Lung (tissue), 10 donors: ENCODE data around the gene ANKRD36C. TPM values are rescaled to one million over a fixed set of nuclear protein-coding genes. Genes with fewer than 3 reads are reported as not detected.
"Not testable (repeated sequence)": the region's sequence is repeated elsewhere in the genome, so short reads cannot be mapped to it uniquely, and the experiment has no call there.

Experiments
- ATAC-seq: fragments of 200-7000 bp; cut with Tn5 transposase; one replicate; pipeline ENCODE4 v1.9.1; 2020; ENCODE audit warnings: moderate number of reproducible peaks; ENCODE audit not compliant: insufficient read depth, low FRiP score
- DNase-seq, 3 donors: peaks; one replicate each; pipeline ENCODE4 v3.0.0-alpha.2; 2013 to 2017
- H3K27ac ChIP-seq, 2 donors: one replicate each; pipeline ENCODE4 v1.5.1; 2013; ENCODE audit warnings: mild to moderate bottlenecking in 2 of 2, moderate library complexity in 2 of 2, control low read depth in 1 of 2, inconsistent platforms in 1 of 2, low read depth in 1 of 2, low read length in 1 of 2
- H3K27me3 ChIP-seq, 3 donors: one replicate each; pipeline ENCODE4 v1.5.1; 2013; ENCODE audit warnings: low read length in 2 of 3; ENCODE audit not compliant: control insufficient read depth in 3 of 3, insufficient read depth in 3 of 3
- H3K36me3 ChIP-seq, 4 donors: one replicate each; pipeline ENCODE4 v1.5.1; 2013; ENCODE audit warnings: low read length in 4 of 4, mild to moderate bottlenecking in 1 of 4, moderate library complexity in 1 of 4; ENCODE audit not compliant: control insufficient read depth in 4 of 4, insufficient read depth in 4 of 4
- H3K4me1 ChIP-seq, 5 donors: one replicate each; pipeline ENCODE4 v1.5.1; 2013; ENCODE audit warnings: low read length in 5 of 5, mild to moderate bottlenecking in 2 of 5, moderate library complexity in 1 of 5; ENCODE audit not compliant: control insufficient read depth in 5 of 5, insufficient read depth in 5 of 5
- H3K4me3 ChIP-seq: one replicate; pipeline ENCODE4 v1.5.1; 2013; ENCODE audit warnings: mild to moderate bottlenecking, control low read depth, moderate library complexity
- H3K9ac ChIP-seq, 2 donors: one replicate each; pipeline ENCODE4 v1.5.1; 2013; ENCODE audit warnings: low read length in 2 of 2, control low read depth in 1 of 2; ENCODE audit not compliant: insufficient read depth in 1 of 2
- H3K9me3 ChIP-seq, 4 donors: one replicate each; pipeline ENCODE4 v1.5.1; 2013; ENCODE audit warnings: low read length in 3 of 4, mild to moderate bottlenecking in 1 of 4, moderate library complexity in 1 of 4; ENCODE audit not compliant: control insufficient read depth in 4 of 4, insufficient read depth in 3 of 4
- WGBS, 2 donors: extraction: QIAGEN DNeasy Blood & Tissue Kit; methylation state at CpG; one replicate each; pipeline ENCODE4 v1.1.7; 2013; 5-methylcytosine and 5-hydroxymethylcytosine counted together
- polyA plus RNA-seq, 2 donors: library from polyadenylated mRNA; stranded (reverse); fragments of 200-250 nt; gene quantifications; one replicate each; pipeline ENCODE4 v1.2.1, GENCODE V29; 2013
- total RNA-seq, 2 donors: library from RNA; depleted of rRNA in 1 of 2; stranded (reverse); fragments of >200 nt in 1 of 2; gene quantifications; one replicate each; pipeline ENCODE4 v1.2.1, GENCODE V29; 2014 to 2021
- donor health status: Bipolar disorder and iron deficiency.
- donor health status: healthy.
- donor health status: DM: yes; HTN: yes; CAD: no.

The ANKRD36C gene
- total and polyA plus RNA-seq, 4 donors = 2.6 to 114 (median 14.3) TPM

DNA sequence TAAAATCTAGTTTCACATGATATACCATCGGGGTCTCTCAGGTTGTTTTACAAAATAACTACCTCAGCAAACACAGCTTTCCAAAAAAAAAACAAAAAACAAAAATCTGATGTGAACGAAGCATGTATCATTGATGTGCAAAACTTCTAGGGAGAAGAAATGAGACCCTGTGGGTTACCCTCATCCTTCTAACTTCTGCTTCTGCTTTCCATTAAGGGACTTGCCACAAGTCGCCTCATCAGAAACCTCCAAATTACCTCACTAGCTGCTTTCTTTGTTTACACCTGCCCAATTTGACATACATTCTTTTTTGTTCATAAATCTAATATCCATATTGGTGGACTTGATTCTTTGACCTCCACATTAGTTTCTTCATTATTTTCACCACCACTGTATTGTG is 60.9 kb downstream of the ANKRD36C start:
- WGBS, 2 donors = 72 to 85% methylated on average over 3 of the region's 3 CpGs
- ATAC-seq, H3K36me3 ChIP-seq, H3K27ac ChIP-seq, H3K27me3 ChIP-seq, H3K9ac ChIP-seq, H3K4me3 ChIP-seq, H3K4me1 ChIP-seq, DNase-seq, H3K9me3 ChIP-seq: not testable (repeated sequence)

DNA sequence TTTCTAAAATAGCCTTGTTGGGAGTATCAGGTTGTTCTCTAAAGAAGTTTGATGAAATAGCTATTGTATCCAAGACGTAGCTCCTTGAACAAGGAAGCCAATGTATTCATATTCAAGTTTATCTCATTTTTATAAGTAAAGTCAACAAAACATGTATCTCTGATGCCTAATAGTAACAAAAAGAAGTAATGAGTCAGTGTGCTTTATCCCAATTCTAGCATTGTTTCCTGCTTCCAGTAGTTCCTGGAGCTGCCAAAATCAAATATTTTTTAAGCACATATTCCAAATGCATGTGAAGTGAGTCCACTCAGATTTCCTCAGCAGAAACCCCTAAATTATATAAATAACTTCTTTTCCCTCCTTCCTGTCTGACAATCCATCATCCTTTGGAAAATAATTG is 74.6 kb downstream of the ANKRD36C start:
- not testable (repeated sequence) for DNase-seq, H3K9me3 ChIP-seq, ATAC-seq, H3K9ac ChIP-seq, H3K27me3 ChIP-seq, H3K4me3 ChIP-seq, H3K27ac ChIP-seq, H3K4me1 ChIP-seq
- H3K36me3 ChIP-seq = peaks cover 0 to 16% (median 3%) of the 10 kb centered on the region in 4 donors
- WGBS, 2 donors = 71 to 75% methylated on average over 1 of the region's 1 CpG

DNA sequence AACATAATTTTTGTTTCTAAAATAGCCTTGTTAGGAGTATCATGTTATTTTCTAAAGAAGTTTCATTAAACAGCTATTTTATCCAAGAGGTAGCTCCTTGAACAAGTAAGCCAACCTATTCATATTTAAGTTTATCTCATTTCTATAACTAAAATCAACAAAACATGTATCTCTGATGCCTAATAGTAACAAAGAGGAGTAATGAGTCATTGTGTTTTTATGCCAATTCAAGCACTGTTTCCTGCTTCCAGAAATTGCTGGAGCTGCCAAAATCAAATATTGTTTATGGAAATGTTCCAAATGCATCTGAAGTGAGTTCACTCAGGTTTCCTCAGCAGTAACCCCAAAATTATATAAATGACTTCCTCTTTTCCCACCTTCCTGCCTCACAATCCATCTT is 76.5 kb downstream of the ANKRD36C start:
- not testable (repeated sequence) for DNase-seq, H3K9me3 ChIP-seq, H3K4me1 ChIP-seq, H3K4me3 ChIP-seq, H3K9ac ChIP-seq, ATAC-seq, H3K27me3 ChIP-seq, H3K27ac ChIP-seq
- H3K36me3 ChIP-seq = peaks cover 0 to 13% (median 3%) of the 10 kb centered on the region in 4 donors

DNA sequence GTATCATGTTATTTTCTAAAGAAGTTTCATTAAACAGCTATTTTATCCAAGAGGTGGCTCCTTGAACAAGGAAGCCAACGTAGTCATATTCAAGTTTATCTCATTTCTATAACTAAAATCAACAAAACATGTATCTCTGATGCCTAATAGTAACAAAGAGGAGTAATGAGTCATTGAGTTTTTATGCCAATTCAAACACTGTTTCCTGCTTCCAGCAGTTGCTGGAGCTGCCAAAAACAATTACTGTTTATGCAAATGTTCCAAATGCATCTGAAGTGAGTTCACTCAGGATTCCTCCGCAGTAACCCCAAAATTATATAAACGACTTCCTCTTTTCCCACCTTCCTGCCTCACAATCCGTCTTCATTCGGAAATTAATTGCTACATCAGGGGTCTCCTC is 80.2 kb downstream of the ANKRD36C start:
- not testable (repeated sequence) for ATAC-seq

DNA sequence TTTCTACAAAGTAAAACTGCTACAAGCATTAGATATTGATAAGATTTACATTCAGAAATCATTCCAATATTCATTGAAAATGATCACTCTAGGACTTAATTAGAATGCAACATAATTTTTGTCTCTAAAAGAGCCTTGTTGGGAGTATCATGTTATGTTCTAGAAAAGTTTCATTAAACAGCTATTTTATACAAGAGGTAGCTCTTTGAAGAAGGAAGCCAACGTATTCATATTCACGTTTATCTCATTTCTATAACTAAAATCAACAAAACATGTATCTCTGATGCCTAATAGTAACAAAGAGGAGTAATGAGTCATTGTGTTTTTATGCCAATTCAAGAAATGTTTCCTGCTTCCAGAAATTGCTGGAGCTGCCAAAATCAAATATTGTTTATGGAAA is 97.2 kb downstream of the ANKRD36C start:
- 40 to 73% methylated on average over 2 of the region's 2 CpGs for WGBS, 2 donors
- H3K27ac ChIP-seq, H3K9me3 ChIP-seq, DNase-seq, H3K4me1 ChIP-seq, ATAC-seq, H3K27me3 ChIP-seq, H3K36me3 ChIP-seq, H3K9ac ChIP-seq, H3K4me3 ChIP-seq: not testable (repeated sequence)

More for the DNA sequence above, 80.2 kb downstream of the ANKRD36C start:
- not testable (repeated sequence) for H3K27me3 ChIP-seq, H3K4me3 ChIP-seq, H3K27ac ChIP-seq, H3K9me3 ChIP-seq, H3K4me1 ChIP-seq, H3K9ac ChIP-seq
- DNase-seq = peak in 2 of 3 donors; percentile 32 to 40
- H3K36me3 ChIP-seq = peaks cover 0 to 12% (median 0%) of the 10 kb centered on the region in 4 donors
- WGBS, 2 donors = 40 to 58% methylated on average over 5 of the region's 5 CpGs

DNA sequence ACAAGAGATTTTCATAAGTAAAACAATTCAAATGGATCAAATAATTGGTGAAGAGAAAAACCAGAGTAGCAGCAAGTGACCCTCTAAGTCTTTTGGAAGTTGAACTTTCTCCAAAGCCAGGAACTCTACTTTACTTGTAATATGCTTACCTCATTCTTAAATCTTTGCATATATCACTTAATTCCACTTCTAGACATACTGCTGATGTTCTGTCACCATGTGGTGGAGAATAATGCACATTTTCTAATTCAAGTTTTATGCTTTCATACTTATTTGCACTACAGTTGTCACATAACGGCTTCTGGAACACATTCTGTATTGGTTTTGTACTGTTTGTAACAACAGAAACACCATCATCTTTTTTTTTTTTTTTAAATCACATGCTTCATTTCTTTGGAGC is 123.7 kb downstream of the ANKRD36C start:
- not testable (repeated sequence) for H3K27me3 ChIP-seq, DNase-seq, H3K9me3 ChIP-seq, H3K4me3 ChIP-seq, H3K36me3 ChIP-seq, H3K9ac ChIP-seq, H3K27ac ChIP-seq, H3K4me1 ChIP-seq, ATAC-seq
- WGBS, 2 donors = 93 to 96% methylated on average over 1 of the region's 1 CpG

DNA sequence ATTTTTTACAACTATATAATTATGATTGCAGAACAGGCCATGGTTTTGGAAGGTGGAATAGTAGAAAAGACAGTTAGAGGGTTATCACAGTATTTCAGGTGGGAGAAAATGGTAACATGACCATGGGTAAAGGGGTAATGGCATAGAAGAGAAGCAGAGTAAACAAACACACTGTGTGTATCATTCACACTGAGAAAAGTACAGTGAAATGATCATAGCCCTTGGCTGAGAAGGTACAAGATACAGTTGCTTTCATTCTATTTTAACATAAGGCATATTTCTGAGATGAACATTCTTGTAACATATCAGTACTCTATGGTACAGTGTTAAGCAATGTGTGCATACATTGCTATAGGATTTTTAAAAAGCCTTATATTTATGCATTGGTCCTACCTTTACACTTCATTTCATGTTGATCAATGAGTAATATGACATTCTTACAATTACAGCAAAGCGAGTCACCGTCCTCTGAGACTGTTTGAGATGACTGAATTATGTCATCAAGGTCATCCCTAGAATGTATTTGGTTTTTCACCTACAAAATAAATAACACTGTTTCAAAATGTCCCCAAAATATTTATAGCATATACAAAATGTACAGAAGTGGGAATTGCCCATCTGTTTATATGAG is 124.5 kb downstream of the ANKRD36C start:
- not testable (repeated sequence) for H3K36me3 ChIP-seq, H3K27ac ChIP-seq, H3K4me1 ChIP-seq, ATAC-seq, H3K9me3 ChIP-seq, DNase-seq, H3K27me3 ChIP-seq, H3K9ac ChIP-seq, H3K4me3 ChIP-seq
- no CpG with 5 or more reads among the region's 2 CpGs for WGBS, 2 donors

DNA sequence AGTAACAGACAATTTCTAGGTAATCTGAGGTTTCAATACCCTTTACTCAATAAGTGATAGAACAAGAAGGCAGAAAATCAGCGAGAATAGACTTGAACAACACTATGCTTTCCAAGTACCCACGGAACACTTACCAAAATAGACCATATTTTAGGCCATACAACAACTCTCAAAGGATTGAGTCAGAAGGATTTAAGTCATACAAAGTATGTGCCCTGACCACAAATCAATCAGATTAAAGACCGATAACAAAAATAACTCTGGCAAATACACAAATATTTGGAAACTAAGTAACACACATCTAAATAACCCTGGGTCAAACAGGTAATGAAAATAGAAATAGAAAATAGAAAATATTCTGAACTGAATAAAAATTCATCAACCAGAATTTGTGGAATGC is 129.5 kb downstream of the ANKRD36C start:
- not testable (repeated sequence) for H3K27ac ChIP-seq, H3K4me3 ChIP-seq, DNase-seq, H3K9me3 ChIP-seq, H3K27me3 ChIP-seq, ATAC-seq, H3K4me1 ChIP-seq, H3K9ac ChIP-seq, H3K36me3 ChIP-seq
- 93 to 96% methylated on average over 3 of the region's 3 CpGs for WGBS, 2 donors
